Small intestine (tissue), 7 donors: ENCODE measurements around the gene CA11. TPM values are rescaled to one million over a fixed set of nuclear protein-coding genes. Genes with fewer than 3 reads are reported as not detected.
"Not testable (repeated sequence)": the region's sequence is repeated elsewhere in the genome, so short reads cannot be mapped to it uniquely, and the experiment has no call there.

Experiments
- DNase-seq, 2 donors: peaks; one replicate each; pipeline versions ENCODE4 v3.0.0 to v3.0.0-alpha.2; 2013
- FAIRE-seq: peaks from 2 replicates; lab custom pipeline; 2012; peaks lifted over from hg19 to GRCh38; lab: Jason Lieb, UNC
- H3K27ac ChIP-seq, 3 donors: one replicate each; pipeline ENCODE4 v1.5.1; 2013; ENCODE audit warnings: low read length in 2 of 3, mild to moderate bottlenecking in 2 of 3, control low read depth in 1 of 3, inconsistent platforms in 1 of 3, low read depth in 1 of 3, moderate library complexity in 1 of 3
- H3K27me3 ChIP-seq, 3 donors: one replicate each; pipeline ENCODE4 v1.6.1; 2013; ENCODE audit warnings: low read length in 3 of 3, inconsistent platforms in 1 of 3; ENCODE audit not compliant: control insufficient read depth in 3 of 3, insufficient read depth in 3 of 3
- H3K36me3 ChIP-seq, 3 donors: one replicate each; pipeline ENCODE4 v1.6.1; 2013; ENCODE audit warnings: low read length in 3 of 3, inconsistent platforms in 1 of 3, low read depth in 1 of 3, mild to moderate bottlenecking in 1 of 3, moderate library complexity in 1 of 3; ENCODE audit not compliant: control insufficient read depth in 3 of 3, insufficient read depth in 2 of 3
- H3K4me1 ChIP-seq, 3 donors: one replicate each; pipeline ENCODE4 v1.6.1; 2013; ENCODE audit warnings: low read length in 2 of 3, inconsistent platforms in 1 of 3, low read depth in 1 of 3, mild to moderate bottlenecking in 1 of 3, moderate library complexity in 1 of 3; ENCODE audit not compliant: control insufficient read depth in 3 of 3, insufficient read depth in 2 of 3
- H3K4me3 ChIP-seq, 3 donors: one replicate each; pipeline ENCODE4 v1.5.1; 2013; ENCODE audit warnings: low read length in 3 of 3, control low read depth in 1 of 3, inconsistent platforms in 1 of 3, low read depth in 1 of 3, mild to moderate bottlenecking in 1 of 3, moderate library complexity in 1 of 3
- H3K9me3 ChIP-seq, 2 donors: one replicate each; pipeline ENCODE4 v1.6.1; 2013; ENCODE audit warnings: low read depth in 1 of 2, low read length in 1 of 2; ENCODE audit not compliant: control insufficient read depth in 2 of 2, insufficient read depth in 1 of 2
- WGBS, 3 donors: extraction: QIAGEN DNeasy Blood & Tissue Kit; methylation state at CpG; one replicate each; pipeline ENCODE4 v1.1.7; 2013; 5-methylcytosine and 5-hydroxymethylcytosine counted together
- polyA plus RNA-seq, 4 donors: library from polyadenylated mRNA; stranded (reverse) in 3 of 4; unstranded in 1 of 4; fragments of 200-250 nt in 3 of 4; fragments of 120-200 nt in 1 of 4; gene quantifications; one replicate each; pipeline versions ENCODE4 v1.2.1 to v1.2.3, GENCODE V29; 2013
- donor health status: healthy with polysubstance abuse.
- donor health status: control.
- donor health status: control.
- donor health status: Bipolar disorder and iron deficiency.
- donor health status: healthy.

CA11 gene
- polyA plus RNA-seq, 4 donors = 3.8 to 21.2 (median 6.5) TPM

DNA sequence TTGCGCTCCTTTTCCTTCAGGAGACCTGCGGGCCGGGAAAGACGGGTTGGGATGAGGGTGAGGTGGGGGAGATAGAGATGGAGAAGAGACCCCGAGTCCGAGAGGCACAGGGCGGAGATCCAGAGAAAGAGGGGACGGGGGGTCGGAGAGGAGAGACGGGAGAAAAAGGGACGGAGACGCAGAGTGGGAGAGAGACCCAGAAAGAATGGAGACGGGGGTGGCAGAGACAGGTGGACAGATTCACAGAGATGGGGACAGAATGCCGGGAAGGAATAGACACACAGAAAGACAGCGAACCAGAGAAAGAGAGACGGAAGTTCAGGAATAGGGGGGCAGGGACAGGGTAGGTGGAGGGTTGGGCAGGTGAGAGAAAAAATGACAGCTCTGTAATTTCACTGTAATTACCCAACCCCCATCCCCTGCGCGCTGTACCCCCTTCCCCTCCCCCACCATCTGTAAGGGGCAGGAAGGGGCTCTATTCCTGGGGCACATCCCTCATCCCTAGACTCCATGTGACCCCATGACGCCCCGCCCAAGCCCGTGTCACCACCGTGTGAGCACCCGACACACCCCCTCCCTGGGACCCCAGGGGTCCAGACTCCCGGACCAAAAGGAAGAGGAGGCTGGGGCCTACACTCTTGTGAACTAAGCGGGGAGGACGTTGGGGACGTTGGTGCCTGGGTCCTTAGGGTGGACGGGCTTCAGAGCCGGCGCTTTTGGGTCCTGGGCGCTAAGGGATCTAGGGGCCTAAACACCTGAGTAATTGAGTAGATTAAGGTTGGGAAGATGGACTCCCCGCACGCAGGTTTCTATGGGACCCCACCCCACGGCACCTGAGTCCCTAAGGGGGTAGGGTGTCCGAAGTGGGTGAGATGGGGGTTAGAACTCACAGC is 9.8 kb downstream of the CA11 start:
- Histone ChIP-seq H3K36me3 (peaks cover 0 to 5% (median 0%) of the 10 kb centered on the region in 3 donors), H3K27me3 (peaks cover 0 to 5% (median 0%) of the 10 kb centered on the region in 3 donors), H3K4me3 (peak overlapping the region; percentile 50 to 94 (median 67)), H3K4me1 (peaks cover 7 to 54% (median 16%) of the 10 kb centered on the region in 3 donors), H3K9me3 (no peaks in the 10 kb centered on the region), H3K27ac (peak overlapping the region; percentile 78 to 92 (median 86))
- 0 to 2% (median 1%) methylated on average over 33 to 35 of the region's 35 CpGs for WGBS, 3 donors
- DNase-seq (peak; percentile 48 to 63), FAIRE-seq (no peak)

DNA sequence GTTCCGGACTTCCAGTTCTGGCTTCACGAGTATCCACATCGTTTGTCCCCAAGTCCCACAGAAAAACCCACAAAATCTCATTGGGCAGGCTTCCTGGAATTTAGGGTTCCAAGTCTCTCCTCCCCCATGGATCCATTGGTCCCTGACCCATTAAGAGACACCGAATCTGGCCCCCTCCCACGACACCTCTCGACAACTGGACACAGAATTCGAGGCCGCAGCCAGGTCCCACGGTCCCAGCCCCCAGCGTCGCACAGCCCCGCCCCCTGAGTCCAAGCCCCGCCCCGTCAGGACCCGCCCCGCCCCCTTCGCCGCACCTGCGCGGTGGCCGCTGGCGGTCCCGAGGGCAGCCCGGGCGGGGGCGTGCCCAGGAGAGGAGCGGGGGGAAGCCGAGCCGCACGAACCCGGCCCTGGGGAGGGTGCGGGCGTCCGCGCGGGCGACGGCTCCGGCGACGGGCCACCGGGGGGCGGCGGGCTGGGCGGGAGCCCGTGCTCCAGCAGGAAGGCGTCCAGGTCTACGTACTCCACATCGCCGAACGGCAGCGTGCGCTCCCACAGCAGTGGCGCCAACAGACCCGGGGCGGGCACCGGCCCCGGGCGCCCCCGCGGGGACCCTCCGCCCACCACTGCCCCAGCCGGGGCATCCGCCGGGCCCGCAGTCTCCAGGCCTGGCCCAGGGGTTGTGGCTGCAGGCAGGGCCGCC is 10.6 kb downstream of the CA11 start:
- DNase-seq = peak; percentile 78 to 83
- Histone ChIP-seq H3K4me1 (peaks cover 11 to 62% (median 21%) of the 10 kb centered on the region in 3 donors), H3K27me3 (peaks cover 0 to 5% (median 0%) of the 10 kb centered on the region in 3 donors), H3K9me3 (no peaks in the 10 kb centered on the region), H3K27ac (peak overlapping the region; percentile 94 to 99 (median 96)), H3K36me3 (peaks cover 0 to 9% (median 0%) of the 10 kb centered on the region in 3 donors), H3K4me3 (peak overlapping the region; percentile 50 to 94 (median 67))
- no peak for FAIRE-seq
- WGBS, 3 donors = 1% methylated on average over 26 to 67 of the region's 67 CpGs

- Histone ChIP-seq H3K27me3 (peaks cover 0 to under 1% (median 0%) of the 10 kb centered on the region in 3 donors), H3K36me3 (peaks cover 0 to 11% (median 0%) of the 10 kb centered on the region in 3 donors), H3K4me3 (peak overlapping the region in 2 of 3 donors; percentile 12 to 94), H3K9me3 (no peaks in the 10 kb centered on the region), H3K27ac (peak overlapping the region; percentile 94 to 99 (median 96)), H3K4me1 (peaks cover 12 to 70% (median 21%) of the 10 kb centered on the region in 3 donors)
- DNase-seq = peak; percentile 98
- 2 to 5% (median 4%) methylated on average over 31 to 37 of the region's 37 CpGs for WGBS, 3 donors
- no peak for FAIRE-seq
Measured at GRCh38 chr19:48634424-48635262, 11.3 kb downstream of the CA11 start.

GRCh38 chr19:48634036-48634342 is 12.0 kb downstream of the CA11 start:
- DNase-seq (no peak), FAIRE-seq (no peak)
- peaks cover 15 to 73% (median 21%) of the 10 kb centered on the region in 3 donors for H3K4me1 ChIP-seq
- peaks cover 0 to 18% (median 0%) of the 10 kb centered on the region in 3 donors for H3K36me3 ChIP-seq
- no peaks in the 10 kb centered on the region for H3K27me3 ChIP-seq
- H3K9me3 ChIP-seq = no peaks in the 10 kb centered on the region
- H3K4me3 ChIP-seq = peak overlapping the region in 1 of 3 donors; percentile 19
- peak overlapping the region; percentile 77 to 86 (median 79) for H3K27ac ChIP-seq
- 17 to 44% (median 28%) methylated on average over 7 of the region's 7 CpGs for WGBS, 3 donors

DNA sequence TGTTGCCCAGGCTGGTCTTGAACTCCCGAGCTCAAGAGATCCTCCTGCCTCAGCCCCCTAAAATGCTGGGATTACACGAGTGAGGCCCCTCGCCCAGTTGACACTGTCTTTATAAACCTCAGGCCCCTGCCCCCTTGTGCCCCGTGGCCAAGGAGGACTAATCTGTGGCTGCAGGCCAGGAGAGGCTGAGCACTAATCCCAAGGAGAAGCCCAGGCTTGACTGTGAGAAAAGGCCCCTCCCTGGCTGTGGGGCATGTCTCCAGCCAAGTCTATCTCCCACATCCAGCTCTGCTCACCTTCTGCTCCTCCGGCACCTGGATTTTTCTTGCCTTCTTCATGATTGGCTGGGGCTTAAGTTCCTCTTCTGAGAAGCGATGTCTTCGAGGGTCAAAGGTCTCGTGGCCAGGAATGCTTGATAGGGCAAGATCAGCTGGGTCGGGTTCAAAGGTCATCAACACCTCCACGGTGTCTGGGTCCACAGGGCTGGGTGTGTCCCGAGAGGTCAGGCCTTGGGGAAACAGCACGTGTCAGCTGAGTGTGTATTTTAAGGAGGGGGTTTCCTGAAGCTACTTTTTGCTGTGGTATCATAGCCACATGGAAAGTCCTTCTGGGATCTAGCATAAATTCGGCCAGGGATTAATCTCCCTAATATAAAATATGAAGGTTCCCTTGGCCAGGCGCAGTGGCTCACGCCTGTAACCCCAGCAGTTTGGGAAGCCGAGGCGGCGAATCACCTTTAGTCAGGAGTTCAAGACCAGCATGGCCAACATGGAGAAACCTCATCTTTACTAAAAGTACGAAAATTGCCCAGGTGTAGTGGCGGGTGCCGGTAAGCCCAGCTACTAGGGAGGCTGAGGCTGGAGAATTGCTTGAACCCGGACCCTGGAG is 12.6 kb downstream of the CA11 start:
- peaks cover 11 to 67% (median 19%) of the 10 kb centered on the region in 3 donors for H3K4me1 ChIP-seq
- peaks cover 0 to 24% (median 0%) of the 10 kb centered on the region in 3 donors for H3K36me3 ChIP-seq
- no peak for FAIRE-seq
- WGBS, 3 donors = 26 to 62% (median 40%) methylated on average over 22 of the region's 22 CpGs
- DNase-seq = peak; percentile 91 to 99
- H3K27ac ChIP-seq = peak overlapping the region; percentile 77 to 86 (median 79)
- no peak overlapping the region for H3K4me3 ChIP-seq
- no peaks in the 10 kb centered on the region for H3K27me3 ChIP-seq
- H3K9me3 ChIP-seq = no peaks in the 10 kb centered on the region

DNA sequence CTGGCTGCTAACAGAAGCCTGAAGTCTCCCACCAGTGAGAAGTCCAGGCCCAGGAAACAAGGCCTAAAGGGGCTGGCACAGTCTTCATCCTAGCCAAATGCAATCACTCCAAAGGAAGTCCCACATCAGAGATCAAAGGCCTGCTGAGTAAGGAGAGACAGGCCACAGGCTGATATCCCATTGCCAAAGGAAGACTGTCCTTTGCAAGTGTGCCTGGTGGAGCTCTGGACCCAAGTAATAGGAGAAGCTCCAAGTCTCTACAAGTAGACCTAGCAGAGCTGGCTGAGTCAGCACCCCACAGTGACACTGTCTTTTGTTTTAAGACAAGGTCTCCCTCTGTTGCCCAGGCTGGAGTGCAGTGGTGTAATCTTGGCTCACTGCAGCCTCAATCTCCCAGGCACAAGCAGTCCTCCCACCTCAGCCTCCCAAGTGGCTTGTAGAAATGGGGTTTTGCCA is 13.3 kb downstream of the CA11 start:
- Histone ChIP-seq H3K36me3 (peaks cover 0 to 30% (median 0%) of the 10 kb centered on the region in 3 donors), H3K4me1 (peaks cover 12 to 70% (median 18%) of the 10 kb centered on the region in 3 donors), H3K27me3 (no peaks in the 10 kb centered on the region), H3K9me3 (no peaks in the 10 kb centered on the region), H3K27ac (peak overlapping the region; percentile 77 to 83 (median 79)), H3K4me3 (no peak overlapping the region)
- peak; percentile 31 to 67 for DNase-seq
- FAIRE-seq = no peak

- H3K4me3 ChIP-seq, FAIRE-seq, H3K9me3 ChIP-seq, DNase-seq, H3K27me3 ChIP-seq: not testable (repeated sequence)
- Histone ChIP-seq H3K4me1 (peaks cover 12 to 75% (median 18%) of the 10 kb centered on the region in 3 donors), H3K27ac (peak overlapping the region in 2 of 3 donors; percentile 79 to 83), H3K36me3 (peaks cover 0 to 35% (median 0%) of the 10 kb centered on the region in 3 donors)
- WGBS, 3 donors = 77 to 87% (median 79%) methylated on average over 11 of the region's 11 CpGs
Measured at GRCh38 chr19:48632286-48632685, 13.7 kb downstream of the CA11 start.
